Activated CD4-positive, alpha-beta T cell treated with anti-CD3 and anti-CD28 coated beads for 48 hours (primary cell): ENCODE results near the gene IQSEC2.

Experiments
- DNase-seq: peaks from one replicate; pipeline ENCODE4 v3.0.0-alpha.2; 2020

The IQSEC2 gene

GRCh38 chrX:53281321-53281822 lies at the start of gene IQSEC2:
Gene IQSEC2, minus strand, starts transcription at chrX:53281584.
- no peak for DNase-seq

- no peak for DNase-seq
These were observed 48.9 kb upstream of the IQSEC2 start for GRCh38 chrX:53330331-53330730.

GRCh38 chrX:53324803-53325202 lies 43.4 kb upstream of the IQSEC2 start:
- no peak for DNase-seq

- no peak for DNase-seq
These were observed 42.7 kb upstream of the IQSEC2 start for GRCh38 chrX:53324085-53324484.

GRCh38 chrX:53323196-53323595 lies 41.8 kb upstream of the IQSEC2 start:
- no peak for DNase-seq

GRCh38 chrX:53321943-53322497 lies 40.6 kb upstream of the IQSEC2 start:
- no peak for DNase-seq

GRCh38 chrX:53321230-53321942 lies 40.0 kb upstream of the IQSEC2 start:
- no peak for DNase-seq

GRCh38 chrX:53320543-53321229 lies 39.3 kb upstream of the IQSEC2 start:
- no peak for DNase-seq

GRCh38 chrX:53319614-53320542 lies 38.5 kb upstream of the IQSEC2 start:
- no peak for DNase-seq

GRCh38 chrX:53318766-53319353 lies 37.5 kb upstream of the IQSEC2 start:
- DNase-seq, result no peak

GRCh38 chrX:53317365-53318069 lies 36.1 kb upstream of the IQSEC2 start:
- DNase-seq, result peak; percentile 70

- no peak for DNase-seq
These were observed 35.5 kb upstream of the IQSEC2 start for GRCh38 chrX:53316860-53317237.

GRCh38 chrX:53316111-53316859 lies 34.9 kb upstream of the IQSEC2 start:
- no peak for DNase-seq

- no peak for DNase-seq
These were observed 32.3 kb upstream of the IQSEC2 start for GRCh38 chrX:53313728-53314105.

- DNase-seq, result peak; percentile 69
These were observed 31.8 kb upstream of the IQSEC2 start for GRCh38 chrX:53312946-53313727.

- no peak for DNase-seq
These were observed 28.5 kb upstream of the IQSEC2 start for GRCh38 chrX:53309837-53310236.

GRCh38 chrX:53308836-53309235 lies 27.5 kb upstream of the IQSEC2 start:
- DNase-seq, result no peak

GRCh38 chrX:53305996-53306937 lies 24.9 kb upstream of the IQSEC2 start:
- no peak for DNase-seq
